SK-N-SH (cell line): ENCODE data around the gene LDB3. TPM values are rescaled to one million over a fixed set of nuclear protein-coding genes. Genes with fewer than 3 reads are reported as not detected.

ENCODE experiments used
- FOSL2 ChIP-seq: IDR thresholded peaks from 2 replicates; pipeline ENCODE4 v1.4.0; 2012; ENCODE audit warnings: low read depth, mild to moderate bottlenecking, moderate library complexity, borderline replicate concordance
- FOXJ3 ChIP-seq: sonication (generic); formaldehyde crosslinking; IDR thresholded peaks from 2 replicates; pipeline ENCODE4 v1.5.1; 2020; ENCODE audit warnings: mild to moderate bottlenecking, missing genetic modification reagents
- FOXM1 ChIP-seq: IDR thresholded peaks from 2 replicates; pipeline ENCODE4 v1.4.0; 2012; ENCODE audit warnings: low read depth, mild to moderate bottlenecking
- GATA2 ChIP-seq: sonication (generic); formaldehyde crosslinking; IDR thresholded peaks from 2 replicates; pipeline ENCODE4 v1.5.0; 2020; ENCODE audit warnings: mild to moderate bottlenecking, missing genetic modification reagents
- NRF1 ChIP-seq: IDR thresholded peaks from 2 replicates; pipeline ENCODE4 v1.6.1; 2012; ENCODE audit warnings: low read depth, mild to moderate bottlenecking, low read length
- POLR2AphosphoS5 ChIP-seq: IDR thresholded peaks from 2 replicates; pipeline ENCODE4 v1.6.1; 2012; ENCODE audit warnings: low read depth, low read length
- RAD21 ChIP-seq: IDR thresholded peaks from 2 replicates; pipeline ENCODE4 v1.6.1; 2012; ENCODE audit warnings: mild to moderate bottlenecking, low read length
- RXRA ChIP-seq: IDR thresholded peaks from 2 replicates; pipeline ENCODE4 v1.4.0; 2012; ENCODE audit warnings: low read depth, mild to moderate bottlenecking, borderline replicate concordance
- SIN3A ChIP-seq: IDR thresholded peaks from 2 replicates; pipeline ENCODE4 v1.6.1; 2012; ENCODE audit warnings: low read depth, mild to moderate bottlenecking, low read length, moderate library complexity, borderline replicate concordance
- SMC3 ChIP-seq: IDR thresholded peaks from 2 replicates; pipeline ENCODE4 v1.6.1; 2012; ENCODE audit warnings: low read depth, low read length, improper control_type of control experiment
- TCF12 ChIP-seq: IDR thresholded peaks from 2 replicates; pipeline ENCODE4 v1.4.0; 2012
- TEAD4 ChIP-seq: IDR thresholded peaks from 2 replicates; pipeline ENCODE4 v1.4.0; 2012; ENCODE audit warnings: mild to moderate bottlenecking, borderline replicate concordance; ENCODE audit not compliant: insufficient read depth
- YY1 ChIP-seq: IDR thresholded peaks from 2 replicates; pipeline ENCODE4 v1.4.0; 2012; ENCODE audit warnings: low read depth, mild to moderate bottlenecking
- polyA plus RNA-seq, 3 experiments: library from polyadenylated mRNA; depleted of rRNA; stranded (reverse); fragments of >200 nt; gene quantifications; 2 replicates each; pipeline ENCODE4 v1.2.3, GENCODE V29; 2012
- TF ChIP-seq, protein P1 (sequence below): fragments of 150-350 bp; IDR thresholded peaks from 2 replicates; pipeline ENCODE4 v1.6.1; 2016; ENCODE audit warnings: mild to moderate bottlenecking, low read depth, low read length
- TF ChIP-seq, protein P2 (sequence below): fragments of 200-600 bp; sonication (generic); IDR thresholded peaks from 2 replicates; pipeline ENCODE4 v1.6.1; 2017; ENCODE audit warnings: antibody characterized with exemption, mild to moderate bottlenecking, moderate library complexity
- TF ChIP-seq, protein P3 (sequence below): IDR thresholded peaks from 2 replicates; pipeline ENCODE4 v1.4.0; 2012; ENCODE audit warnings: low read depth, borderline replicate concordance
- TF ChIP-seq, protein P4 (sequence below): IDR thresholded peaks from 2 replicates; pipeline ENCODE4 v1.4.0; 2012; ENCODE audit warnings: low read depth
- TF ChIP-seq, protein P5 (sequence below): IDR thresholded peaks from 2 replicates; pipeline ENCODE4 v1.6.1; 2012; ENCODE audit warnings: mild to moderate bottlenecking, low read depth, low read length, moderate library complexity
- TF ChIP-seq, protein P6 (sequence below): fragments of 150-350 bp; IDR thresholded peaks from 2 replicates; pipeline ENCODE4 v1.6.1; 2017; ENCODE audit warnings: antibody characterized with exemption, low read length, low read depth, borderline replicate concordance

LDB3 gene
- polyA plus RNA-seq, 1 of the 3 experiments (the other 2 are of a cell fraction) = 0.48 TPM

DNA sequence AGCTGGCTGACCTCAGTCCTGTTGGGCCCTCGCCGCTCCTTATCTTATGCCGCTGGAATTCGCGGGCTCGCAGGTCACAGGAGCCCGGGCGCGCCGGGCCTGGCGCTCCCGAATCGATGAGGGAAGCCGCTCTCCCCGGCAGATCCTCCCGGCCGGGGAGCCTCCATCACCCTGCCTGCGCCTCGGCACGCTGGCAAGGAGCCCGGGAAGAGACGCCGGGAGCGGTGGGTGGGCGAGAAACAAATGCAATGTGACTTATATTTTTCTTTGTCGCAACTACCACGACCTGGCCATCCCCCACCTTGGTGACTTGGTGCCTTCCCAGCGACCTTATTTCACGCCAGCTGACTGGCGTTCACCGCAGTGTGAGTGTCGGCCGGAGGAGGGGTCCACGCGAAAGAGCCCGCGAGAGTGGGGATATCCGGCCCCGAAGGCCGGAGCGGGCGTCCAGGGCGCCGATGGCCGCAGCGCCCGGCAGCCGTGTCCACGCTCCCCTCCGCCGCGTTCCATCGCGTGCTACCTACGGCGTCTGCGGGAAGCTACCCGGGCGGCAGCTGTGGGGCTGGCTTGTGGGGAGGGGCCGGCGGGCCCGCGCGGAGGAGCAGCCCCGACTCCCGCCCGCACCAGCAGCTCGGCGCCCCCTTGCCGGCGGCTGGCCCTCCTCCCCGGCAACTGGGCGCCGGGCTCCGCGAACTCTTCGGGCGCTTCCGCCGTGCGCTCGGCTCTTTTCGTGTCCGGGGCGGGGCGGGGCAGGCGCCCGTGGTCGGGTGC, 87.6 kb downstream of the LDB3 start (continued):
- TF ChIP-seq FOSL2 (no peak), SIN3A (peak; percentile 20; the same call in 1 of the 2 replicates), SMC3 (peak; percentile 5; the same call in 1 of the 2 replicates), RAD21 (peak; percentile 24; the same call in 1 of the 2 replicates), FOXM1 (no peak), GATA2 (CRISPR knock-in tag) (no peak), RXRA (no peak; the same call in 1 of the 2 replicates), TCF12 (no peak), TEAD4 (peak; percentile 32; the same call in 1 of the 2 replicates), FOXJ3 (CRISPR knock-in tag) (no peak), NRF1 (peak; percentile 50; the same call in 1 of the 2 replicates), YY1 (no peak; the same call in 1 of the 2 replicates), POLR2AphosphoS5 (no peak; the same call in 1 of the 2 replicates)
- TF ChIP-seq, protein P1, sequence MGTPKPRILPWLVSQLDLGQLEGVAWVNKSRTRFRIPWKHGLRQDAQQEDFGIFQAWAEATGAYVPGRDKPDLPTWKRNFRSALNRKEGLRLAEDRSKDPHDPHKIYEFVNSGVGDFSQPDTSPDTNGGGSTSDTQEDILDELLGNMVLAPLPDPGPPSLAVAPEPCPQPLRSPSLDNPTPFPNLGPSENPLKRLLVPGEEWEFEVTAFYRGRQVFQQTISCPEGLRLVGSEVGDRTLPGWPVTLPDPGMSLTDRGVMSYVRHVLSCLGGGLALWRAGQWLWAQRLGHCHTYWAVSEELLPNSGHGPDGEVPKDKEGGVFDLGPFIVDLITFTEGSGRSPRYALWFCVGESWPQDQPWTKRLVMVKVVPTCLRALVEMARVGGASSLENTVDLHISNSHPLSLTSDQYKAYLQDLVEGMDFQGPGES = no peak
- TF ChIP-seq, protein P2, sequence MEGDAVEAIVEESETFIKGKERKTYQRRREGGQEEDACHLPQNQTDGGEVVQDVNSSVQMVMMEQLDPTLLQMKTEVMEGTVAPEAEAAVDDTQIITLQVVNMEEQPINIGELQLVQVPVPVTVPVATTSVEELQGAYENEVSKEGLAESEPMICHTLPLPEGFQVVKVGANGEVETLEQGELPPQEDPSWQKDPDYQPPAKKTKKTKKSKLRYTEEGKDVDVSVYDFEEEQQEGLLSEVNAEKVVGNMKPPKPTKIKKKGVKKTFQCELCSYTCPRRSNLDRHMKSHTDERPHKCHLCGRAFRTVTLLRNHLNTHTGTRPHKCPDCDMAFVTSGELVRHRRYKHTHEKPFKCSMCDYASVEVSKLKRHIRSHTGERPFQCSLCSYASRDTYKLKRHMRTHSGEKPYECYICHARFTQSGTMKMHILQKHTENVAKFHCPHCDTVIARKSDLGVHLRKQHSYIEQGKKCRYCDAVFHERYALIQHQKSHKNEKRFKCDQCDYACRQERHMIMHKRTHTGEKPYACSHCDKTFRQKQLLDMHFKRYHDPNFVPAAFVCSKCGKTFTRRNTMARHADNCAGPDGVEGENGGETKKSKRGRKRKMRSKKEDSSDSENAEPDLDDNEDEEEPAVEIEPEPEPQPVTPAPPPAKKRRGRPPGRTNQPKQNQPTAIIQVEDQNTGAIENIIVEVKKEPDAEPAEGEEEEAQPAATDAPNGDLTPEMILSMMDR = no peak
- TF ChIP-seq, protein P3, sequence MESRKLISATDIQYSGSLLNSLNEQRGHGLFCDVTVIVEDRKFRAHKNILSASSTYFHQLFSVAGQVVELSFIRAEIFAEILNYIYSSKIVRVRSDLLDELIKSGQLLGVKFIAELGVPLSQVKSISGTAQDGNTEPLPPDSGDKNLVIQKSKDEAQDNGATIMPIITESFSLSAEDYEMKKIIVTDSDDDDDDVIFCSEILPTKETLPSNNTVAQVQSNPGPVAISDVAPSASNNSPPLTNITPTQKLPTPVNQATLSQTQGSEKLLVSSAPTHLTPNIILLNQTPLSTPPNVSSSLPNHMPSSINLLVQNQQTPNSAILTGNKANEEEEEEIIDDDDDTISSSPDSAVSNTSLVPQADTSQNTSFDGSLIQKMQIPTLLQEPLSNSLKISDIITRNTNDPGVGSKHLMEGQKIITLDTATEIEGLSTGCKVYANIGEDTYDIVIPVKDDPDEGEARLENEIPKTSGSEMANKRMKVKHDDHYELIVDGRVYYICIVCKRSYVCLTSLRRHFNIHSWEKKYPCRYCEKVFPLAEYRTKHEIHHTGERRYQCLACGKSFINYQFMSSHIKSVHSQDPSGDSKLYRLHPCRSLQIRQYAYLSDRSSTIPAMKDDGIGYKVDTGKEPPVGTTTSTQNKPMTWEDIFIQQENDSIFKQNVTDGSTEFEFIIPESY = 0 out of 2 replicates have a peak, but pooled peaks have one; percentile 14
- TF ChIP-seq, protein P4, sequence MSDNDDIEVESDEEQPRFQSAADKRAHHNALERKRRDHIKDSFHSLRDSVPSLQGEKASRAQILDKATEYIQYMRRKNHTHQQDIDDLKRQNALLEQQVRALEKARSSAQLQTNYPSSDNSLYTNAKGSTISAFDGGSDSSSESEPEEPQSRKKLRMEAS = no peak
- TF ChIP-seq, protein P5, sequence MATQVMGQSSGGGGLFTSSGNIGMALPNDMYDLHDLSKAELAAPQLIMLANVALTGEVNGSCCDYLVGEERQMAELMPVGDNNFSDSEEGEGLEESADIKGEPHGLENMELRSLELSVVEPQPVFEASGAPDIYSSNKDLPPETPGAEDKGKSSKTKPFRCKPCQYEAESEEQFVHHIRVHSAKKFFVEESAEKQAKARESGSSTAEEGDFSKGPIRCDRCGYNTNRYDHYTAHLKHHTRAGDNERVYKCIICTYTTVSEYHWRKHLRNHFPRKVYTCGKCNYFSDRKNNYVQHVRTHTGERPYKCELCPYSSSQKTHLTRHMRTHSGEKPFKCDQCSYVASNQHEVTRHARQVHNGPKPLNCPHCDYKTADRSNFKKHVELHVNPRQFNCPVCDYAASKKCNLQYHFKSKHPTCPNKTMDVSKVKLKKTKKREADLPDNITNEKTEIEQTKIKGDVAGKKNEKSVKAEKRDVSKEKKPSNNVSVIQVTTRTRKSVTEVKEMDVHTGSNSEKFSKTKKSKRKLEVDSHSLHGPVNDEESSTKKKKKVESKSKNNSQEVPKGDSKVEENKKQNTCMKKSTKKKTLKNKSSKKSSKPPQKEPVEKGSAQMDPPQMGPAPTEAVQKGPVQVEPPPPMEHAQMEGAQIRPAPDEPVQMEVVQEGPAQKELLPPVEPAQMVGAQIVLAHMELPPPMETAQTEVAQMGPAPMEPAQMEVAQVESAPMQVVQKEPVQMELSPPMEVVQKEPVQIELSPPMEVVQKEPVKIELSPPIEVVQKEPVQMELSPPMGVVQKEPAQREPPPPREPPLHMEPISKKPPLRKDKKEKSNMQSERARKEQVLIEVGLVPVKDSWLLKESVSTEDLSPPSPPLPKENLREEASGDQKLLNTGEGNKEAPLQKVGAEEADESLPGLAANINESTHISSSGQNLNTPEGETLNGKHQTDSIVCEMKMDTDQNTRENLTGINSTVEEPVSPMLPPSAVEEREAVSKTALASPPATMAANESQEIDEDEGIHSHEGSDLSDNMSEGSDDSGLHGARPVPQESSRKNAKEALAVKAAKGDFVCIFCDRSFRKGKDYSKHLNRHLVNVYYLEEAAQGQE = 0 out of 2 replicates have a peak, but pooled peaks have one; percentile 33
- TF ChIP-seq, protein P6, sequence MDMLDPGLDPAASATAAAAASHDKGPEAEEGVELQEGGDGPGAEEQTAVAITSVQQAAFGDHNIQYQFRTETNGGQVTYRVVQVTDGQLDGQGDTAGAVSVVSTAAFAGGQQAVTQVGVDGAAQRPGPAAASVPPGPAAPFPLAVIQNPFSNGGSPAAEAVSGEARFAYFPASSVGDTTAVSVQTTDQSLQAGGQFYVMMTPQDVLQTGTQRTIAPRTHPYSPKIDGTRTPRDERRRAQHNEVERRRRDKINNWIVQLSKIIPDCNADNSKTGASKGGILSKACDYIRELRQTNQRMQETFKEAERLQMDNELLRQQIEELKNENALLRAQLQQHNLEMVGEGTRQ = no peak
- TF ChIP-seq, all 33 proteins: peak for 10
